ENCODE data around the gene TUBGCP3.
"Not testable (repeated sequence)": the region's sequence is repeated elsewhere in the genome, so short reads cannot be mapped to it uniquely, and the experiment has no call there.

The TUBGCP3 gene

GRCh38 chr13:112562254-112562653 is 25.7 kb downstream of the TUBGCP3 start:
- TF ChIP-seq, protein P1, sequence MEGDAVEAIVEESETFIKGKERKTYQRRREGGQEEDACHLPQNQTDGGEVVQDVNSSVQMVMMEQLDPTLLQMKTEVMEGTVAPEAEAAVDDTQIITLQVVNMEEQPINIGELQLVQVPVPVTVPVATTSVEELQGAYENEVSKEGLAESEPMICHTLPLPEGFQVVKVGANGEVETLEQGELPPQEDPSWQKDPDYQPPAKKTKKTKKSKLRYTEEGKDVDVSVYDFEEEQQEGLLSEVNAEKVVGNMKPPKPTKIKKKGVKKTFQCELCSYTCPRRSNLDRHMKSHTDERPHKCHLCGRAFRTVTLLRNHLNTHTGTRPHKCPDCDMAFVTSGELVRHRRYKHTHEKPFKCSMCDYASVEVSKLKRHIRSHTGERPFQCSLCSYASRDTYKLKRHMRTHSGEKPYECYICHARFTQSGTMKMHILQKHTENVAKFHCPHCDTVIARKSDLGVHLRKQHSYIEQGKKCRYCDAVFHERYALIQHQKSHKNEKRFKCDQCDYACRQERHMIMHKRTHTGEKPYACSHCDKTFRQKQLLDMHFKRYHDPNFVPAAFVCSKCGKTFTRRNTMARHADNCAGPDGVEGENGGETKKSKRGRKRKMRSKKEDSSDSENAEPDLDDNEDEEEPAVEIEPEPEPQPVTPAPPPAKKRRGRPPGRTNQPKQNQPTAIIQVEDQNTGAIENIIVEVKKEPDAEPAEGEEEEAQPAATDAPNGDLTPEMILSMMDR (IDR thresholded peaks at IDR 0.05; ENCODE audit: extremely low read depth, missing control alignments), result no peak
- no peak for DNase-seq (ENCODE audit: low spot score)

DNA sequence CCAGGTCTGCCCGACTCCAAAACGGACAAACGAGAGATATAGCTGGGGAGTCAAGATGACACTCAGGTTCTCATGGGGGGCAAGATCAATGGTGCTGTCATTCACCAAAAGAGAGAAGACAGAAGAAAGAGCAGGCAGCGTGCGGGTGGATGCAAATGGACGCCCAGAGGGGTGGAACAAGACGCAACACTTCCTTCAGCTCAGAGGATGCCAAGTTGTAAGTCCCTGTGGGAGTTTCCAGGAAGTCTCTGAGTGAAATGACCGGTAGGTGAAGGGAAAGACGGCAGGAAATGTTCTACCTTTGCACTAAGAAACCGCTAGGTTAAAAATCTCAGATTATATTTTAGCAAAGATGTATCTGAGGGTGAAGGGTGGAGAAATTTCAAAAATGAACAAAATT is 26.5 kb downstream of the TUBGCP3 start:
- TF ChIP-seq, protein P1 (IDR thresholded peaks at IDR 0.05; ENCODE audit: extremely low read depth, missing control alignments), result no peak

DNA sequence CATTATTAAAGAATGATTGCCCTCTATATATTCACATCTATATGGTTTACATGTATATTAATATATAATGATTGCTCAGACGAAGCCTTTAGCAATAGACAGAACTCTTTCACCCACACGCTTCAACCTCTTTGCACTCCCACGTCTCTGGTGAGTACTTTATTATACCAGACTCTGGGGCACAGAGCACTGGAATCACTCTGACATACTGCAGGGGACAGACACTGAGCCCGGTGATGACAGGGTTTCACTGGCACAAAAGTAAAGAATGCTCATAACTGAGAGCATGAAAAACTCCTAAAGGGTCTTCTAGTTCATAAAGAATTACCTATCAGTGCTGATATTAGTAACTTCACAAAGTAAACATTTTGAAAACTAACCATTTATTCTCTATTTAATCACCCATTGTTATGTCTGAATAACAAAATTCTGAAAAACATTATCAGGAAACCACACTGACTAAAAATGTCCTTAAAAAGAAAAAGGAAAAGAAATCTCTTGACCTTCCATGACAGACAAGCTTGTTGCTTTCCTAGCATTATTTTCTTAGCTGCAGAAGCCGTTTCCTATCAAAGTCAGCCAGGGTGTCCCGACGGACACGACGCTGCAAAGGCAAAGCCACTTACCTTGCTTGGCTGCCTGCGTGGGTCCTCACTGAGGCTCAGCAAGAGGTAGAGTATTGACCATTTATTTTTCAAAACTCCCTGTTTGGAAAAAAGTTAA is 29.1 kb downstream of the TUBGCP3 start:
- no peak for DNase-seq (ENCODE audit: low spot score)
- TF ChIP-seq, protein P1 (IDR thresholded peaks at IDR 0.05; ENCODE audit: extremely low read depth, missing control alignments), result no peak

More for the DNA sequence above, 26.5 kb downstream of the TUBGCP3 start:
- no peak for DNase-seq (ENCODE audit: low spot score)

DNA sequence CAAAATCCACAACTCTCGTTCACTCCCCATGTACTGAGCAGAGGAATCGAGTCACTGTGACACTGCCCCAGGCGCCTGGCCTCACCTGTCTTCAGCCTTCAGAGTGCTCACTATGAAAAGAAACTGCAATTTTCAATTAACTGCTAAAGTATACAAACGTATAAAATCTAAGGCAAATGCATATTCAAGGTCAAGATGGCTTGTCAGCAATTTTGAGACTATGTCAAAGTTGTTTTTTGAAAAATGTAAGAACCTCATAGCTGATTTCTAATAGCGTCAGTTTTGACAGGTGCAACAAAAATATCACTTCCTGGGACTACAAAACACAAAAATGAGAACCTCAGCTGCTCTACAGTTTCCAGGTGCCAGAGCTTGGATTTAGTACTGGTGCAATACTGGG is 31.4 kb downstream of the TUBGCP3 start:
- no peak for DNase-seq (ENCODE audit: low spot score)
- TF ChIP-seq, protein P1 (IDR thresholded peaks at IDR 0.05; ENCODE audit: extremely low read depth, missing control alignments), result no peak

GRCh38 chr13:112554214-112554850 is 33.6 kb downstream of the TUBGCP3 start:
- TF ChIP-seq, protein P1 (IDR thresholded peaks at IDR 0.05; ENCODE audit: extremely low read depth, missing control alignments), result no peak
- no peak for DNase-seq (ENCODE audit: low spot score)

- DNase-seq (ENCODE audit: low spot score), result not testable (repeated sequence)
These were observed 39.0 kb downstream of the TUBGCP3 start for GRCh38 chr13:112548975-112549374.

DNA sequence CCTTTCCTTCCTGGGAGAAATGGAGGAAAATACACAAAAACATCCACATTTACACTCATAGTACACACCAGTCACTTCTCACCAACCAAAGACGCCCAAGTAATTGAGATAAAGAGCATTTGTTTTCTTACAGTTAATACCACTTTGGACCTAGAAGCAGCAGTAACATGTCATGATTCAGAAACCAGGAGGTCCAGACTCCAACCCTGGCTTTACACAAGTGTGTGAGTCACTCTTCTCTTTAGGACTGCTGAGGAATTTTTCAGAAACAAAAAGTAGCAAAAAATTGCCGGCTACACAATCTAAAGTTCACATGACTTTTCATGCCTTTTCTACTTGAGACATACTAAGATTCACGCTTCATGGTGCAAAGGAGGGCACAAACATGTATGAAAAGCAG is 42.1 kb downstream of the TUBGCP3 start:
- TF ChIP-seq, protein P1 (IDR thresholded peaks at IDR 0.05; ENCODE audit: extremely low read depth, missing control alignments), result no peak
- no peak for DNase-seq (ENCODE audit: low spot score)
